Measurements from ENCODE around the gene NMNAT2. TPM values are rescaled to one million over a fixed set of nuclear protein-coding genes. Genes with fewer than 3 reads are reported as not detected.
"Not testable (repeated sequence)": the region's sequence is repeated elsewhere in the genome, so short reads cannot be mapped to it uniquely, and the experiment has no call there.

NMNAT2 gene
- total and polyA plus RNA-seq, 9 donors, result 0.24 to 2.5 (median 0.77) TPM; not detected in 1

DNA sequence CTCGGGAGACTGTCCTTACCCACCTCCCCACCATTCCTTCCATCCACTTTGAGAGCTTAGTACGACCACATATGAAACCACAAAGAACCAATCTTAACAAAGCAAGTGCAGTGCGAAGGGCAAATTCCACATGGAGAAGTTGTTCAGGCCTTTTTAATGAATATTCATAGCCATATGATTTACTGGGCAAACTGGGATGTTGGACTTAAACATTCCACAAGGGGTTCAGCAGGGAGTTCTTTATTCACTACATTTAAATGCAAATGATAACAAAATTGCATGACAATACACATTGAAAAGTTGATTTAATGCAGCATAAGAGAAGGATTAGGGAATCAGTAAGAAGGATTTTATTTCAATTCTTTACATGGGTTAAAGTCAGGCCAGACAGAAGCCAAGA is 14.7 kb downstream of the NMNAT2 start:
- no peaks in the 10 kb centered on the region for H3K4me1 ChIP-seq (ENCODE audit: insufficient read depth)
- TF ChIP-seq EP300 (IDR thresholded peaks at IDR 0.05), result no peak
- no peak for TF ChIP-seq CTCF (IDR thresholded peaks at IDR 0.05)
- TF ChIP-seq POLR2A (IDR thresholded peaks at IDR 0.05), result no peak
- H3K27ac ChIP-seq, result no peak overlapping the region
- no peak for DNase-seq
- no peaks in the 10 kb centered on the region for H3K9me3 ChIP-seq
- H3K27me3 ChIP-seq, result no peaks in the 10 kb centered on the region
- 38 to 48% (median 41%) methylated on average over 3 of the region's 3 CpGs for WGBS, 3 donors
- H3K4me3 ChIP-seq, result no peak overlapping the region
- intact Hi-C loops (cut with DNase I), result no loop called here
- H3K36me3 ChIP-seq, result no peaks in the 10 kb centered on the region

- H3K27me3 ChIP-seq; H3K4me3 ChIP-seq; H3K9me3 ChIP-seq; DNase-seq; intact Hi-C loops (cut with DNase I); H3K4me1 ChIP-seq (ENCODE audit: insufficient read depth); H3K27ac ChIP-seq; H3K36me3 ChIP-seq: not testable (repeated sequence)
- 39 to 61% (median 50%) methylated on average over 1 of the region's 1 CpG for WGBS, 3 donors
Observed at GRCh38 chr1:183401565-183401964, 16.6 kb downstream of the NMNAT2 start.

DNA sequence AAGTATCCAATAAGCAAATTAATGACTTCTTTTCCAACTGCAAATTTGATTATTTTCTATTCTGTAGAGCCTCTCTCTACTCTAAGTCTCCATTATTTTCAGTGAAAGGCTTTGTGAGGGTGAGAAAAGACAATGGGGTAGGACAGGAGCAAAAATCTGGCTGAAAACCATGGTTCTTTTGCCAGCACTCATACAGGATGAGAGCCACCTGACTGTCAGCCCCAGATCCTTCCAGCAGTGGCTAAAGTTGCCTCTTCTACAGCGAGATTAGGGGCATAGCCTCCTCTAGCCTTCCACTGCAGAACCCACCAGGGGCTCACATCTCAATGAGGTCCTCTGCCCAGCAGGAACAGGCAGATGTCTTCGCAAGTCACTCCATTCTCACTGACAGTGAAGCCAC is 23.7 kb downstream of the NMNAT2 start:
- TF ChIP-seq CTCF (IDR thresholded peaks at IDR 0.05) (no peak), EP300 (IDR thresholded peaks at IDR 0.05) (no peak), POLR2A (IDR thresholded peaks at IDR 0.05) (no peak)
- WGBS, 3 donors, result 70 to 87% (median 85%) methylated on average over 2 of the region's 2 CpGs
- no peak for DNase-seq
- intact Hi-C loops (cut with DNase I), result no loop called here
- H3K36me3 ChIP-seq, result no peaks in the 10 kb centered on the region
- H3K27me3 ChIP-seq, result no peaks in the 10 kb centered on the region
- no peaks in the 10 kb centered on the region for H3K4me1 ChIP-seq (ENCODE audit: insufficient read depth)
- no peak overlapping the region for H3K27ac ChIP-seq
- no peaks in the 10 kb centered on the region for H3K9me3 ChIP-seq
- H3K4me3 ChIP-seq, result no peak overlapping the region

- Histone ChIP-seq H3K27ac (no peak overlapping the region), H3K27me3 (no peaks in the 10 kb centered on the region), H3K9me3 (no peaks in the 10 kb centered on the region), H3K4me1 (ENCODE audit: insufficient read depth) (no peaks in the 10 kb centered on the region), H3K36me3 (no peaks in the 10 kb centered on the region), H3K4me3 (no peak overlapping the region)
- intact Hi-C loops (cut with DNase I), result loop anchor here in 1 of 4 donors (2.0 kb wide), 1 partner anchor 49 kb away; no protein-coding TSS in a partner anchor
- 33 to 58% (median 33%) methylated on average over 1 of the region's 1 CpG for WGBS, 3 donors
- no peak for TF ChIP-seq EP300 (IDR thresholded peaks at IDR 0.05)
- TF ChIP-seq POLR2A (IDR thresholded peaks at IDR 0.05), result no peak
- no peak for TF ChIP-seq CTCF (IDR thresholded peaks at IDR 0.05)
- peak in 1 of 5 donors; percentile 26 for DNase-seq
Observed at GRCh38 chr1:183391863-183392262, 26.3 kb downstream of the NMNAT2 start.

- 17 to 24% (median 24%) methylated on average over 3 of the region's 3 CpGs for WGBS, 3 donors
- Histone ChIP-seq H3K4me3 (no peak overlapping the region), H3K36me3 (no peaks in the 10 kb centered on the region), H3K27me3 (no peaks in the 10 kb centered on the region), H3K9me3 (no peaks in the 10 kb centered on the region), H3K27ac (peak overlapping the region in 1 of 2 donors; percentile 5), H3K4me1 (ENCODE audit: insufficient read depth) (no peaks in the 10 kb centered on the region)
- intact Hi-C loops (cut with DNase I), result loop anchor here in 1 of 4 donors (2.0 kb wide), 1 partner anchor 50 kb away; no protein-coding TSS in a partner anchor
- no peak for DNase-seq
- TF ChIP-seq CTCF (IDR thresholded peaks at IDR 0.05), result no peak
- no peak for TF ChIP-seq EP300 (IDR thresholded peaks at IDR 0.05)
- no peak for TF ChIP-seq POLR2A (IDR thresholded peaks at IDR 0.05)
Observed at GRCh38 chr1:183390561-183390960, 27.6 kb downstream of the NMNAT2 start.

Measured in ovary (tissue), 9 donors.